NCI-H2227 treated with DMSO at 0.1 percent for 48 hours (cell line): ENCODE results near the gene PTPRE.

ENCODE experiments used
- DNase-seq: peaks from one replicate; lab custom pipeline; 2025; lab: John Stamatoyannopoulos, UW

The PTPRE gene

GRCh38 chr10:127908106-127908958 lies 1.4 kb downstream of the PTPRE start:
- no peak for DNase-seq

GRCh38 chr10:127908959-127909267 lies 2.0 kb downstream of the PTPRE start:
- no peak for DNase-seq

GRCh38 chr10:127909716-127910463 lies 3.0 kb downstream of the PTPRE start:
- no peak for DNase-seq

GRCh38 chr10:127910464-127910770 lies 3.5 kb downstream of the PTPRE start:
- no peak for DNase-seq

GRCh38 chr10:127911218-127911866 lies 4.4 kb downstream of the PTPRE start:
- DNase-seq, result no peak

GRCh38 chr10:127911867-127912257 lies 5.0 kb downstream of the PTPRE start:
- no peak for DNase-seq

- no peak for DNase-seq
Measured at GRCh38 chr10:127912607-127913367, 5.9 kb downstream of the PTPRE start.

GRCh38 chr10:127913368-127913759 lies 6.5 kb downstream of the PTPRE start:
- DNase-seq, result no peak

GRCh38 chr10:127915324-127915723 lies 8.4 kb downstream of the PTPRE start:
- no peak for DNase-seq

- DNase-seq, result no peak
Measured at GRCh38 chr10:127916826-127917225, 9.9 kb downstream of the PTPRE start.

- no peak for DNase-seq
Measured at GRCh38 chr10:127918572-127918971, 11.7 kb downstream of the PTPRE start.

GRCh38 chr10:127919418-127920271 lies 12.7 kb downstream of the PTPRE start:
- DNase-seq, result no peak

- no peak for DNase-seq
Measured at GRCh38 chr10:127920306-127921074, 13.6 kb downstream of the PTPRE start.

- no peak for DNase-seq
Measured at GRCh38 chr10:127921075-127921752, 14.3 kb downstream of the PTPRE start.

- no peak for DNase-seq
Measured at GRCh38 chr10:127921753-127922145, 14.8 kb downstream of the PTPRE start.

GRCh38 chr10:127922206-127922605 lies 15.3 kb downstream of the PTPRE start:
- DNase-seq, result no peak

- no peak for DNase-seq
Measured at GRCh38 chr10:127922675-127923366, 15.9 kb downstream of the PTPRE start.

- DNase-seq, result no peak
Measured at GRCh38 chr10:127923646-127924045, 16.7 kb downstream of the PTPRE start.

- DNase-seq, result no peak
Measured at GRCh38 chr10:127925471-127926207, 18.7 kb downstream of the PTPRE start.
